Prostate gland (tissue), 2 donors: Measurements from ENCODE around the gene URI1.

Source experiments
- POLR2A ChIP-seq: fragments of 450-650 bp; IDR thresholded peaks from one replicate; pipeline ENCODE4 v1.6.1; 2016; ENCODE audit warnings: antibody characterized with exemption, mild to moderate bottlenecking
- POLR2AphosphoS5 ChIP-seq: sonication (generic); formaldehyde crosslinking; IDR thresholded peaks from one replicate; pipeline ENCODE4 v1.6.1; 2017; ENCODE audit warnings: antibody characterized with exemption
- TF ChIP-seq, protein P1 (sequence below), 4 experiments: fragments of 200-600 bp in 2 of 4; fragments of 450-650 bp in 2 of 4; sonication (generic) in 2 of 4; IDR thresholded peaks; 1 replicate in 3 of 4; 2 replicates in 1 of 4; pipeline ENCODE4 v1.5.1; 2016 to 2019; ENCODE audit warnings: antibody characterized with exemption in 4 of 4, mild to moderate bottlenecking in 2 of 4, moderate library complexity in 2 of 4

DNA sequence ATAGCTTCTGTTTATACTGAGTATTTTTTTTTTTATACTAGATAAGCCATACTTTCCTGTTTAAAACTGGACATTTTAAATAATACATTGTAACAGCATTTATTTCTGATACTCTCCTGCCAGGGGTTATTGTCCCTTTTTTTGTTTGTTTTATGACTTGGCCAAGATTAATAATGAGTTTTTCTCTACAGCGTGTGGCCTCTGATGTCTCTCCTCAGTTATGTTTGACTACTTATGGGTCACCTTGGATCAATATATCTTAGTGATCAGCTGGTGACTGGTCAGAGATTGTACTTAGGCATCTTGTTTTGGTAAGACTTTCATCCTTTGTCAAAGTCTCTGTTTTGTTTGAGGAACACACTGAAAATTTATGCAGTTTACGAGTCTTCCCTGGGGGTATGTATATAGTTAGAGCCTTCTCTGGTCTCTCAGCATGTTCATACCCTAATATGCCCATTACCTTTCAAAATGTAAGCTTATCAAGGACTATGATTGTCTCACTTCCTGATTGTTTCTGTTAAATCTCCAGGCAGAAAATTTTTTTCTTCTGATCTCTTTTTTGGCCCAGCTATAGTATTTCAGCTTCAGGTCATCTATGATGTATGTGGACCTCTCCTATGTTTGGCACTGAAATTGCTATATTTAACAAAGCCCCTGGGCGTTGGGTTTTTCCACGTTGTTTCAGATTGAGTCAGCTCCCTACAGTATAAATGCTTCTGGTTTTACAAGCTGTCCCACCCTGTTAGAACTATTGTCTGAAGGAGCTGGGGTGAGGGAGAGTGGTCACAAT, 87.9 kb downstream of the URI1 start:
- TF ChIP-seq POLR2A (no peak), POLR2AphosphoS5 (no peak)
- TF ChIP-seq, protein P1, sequence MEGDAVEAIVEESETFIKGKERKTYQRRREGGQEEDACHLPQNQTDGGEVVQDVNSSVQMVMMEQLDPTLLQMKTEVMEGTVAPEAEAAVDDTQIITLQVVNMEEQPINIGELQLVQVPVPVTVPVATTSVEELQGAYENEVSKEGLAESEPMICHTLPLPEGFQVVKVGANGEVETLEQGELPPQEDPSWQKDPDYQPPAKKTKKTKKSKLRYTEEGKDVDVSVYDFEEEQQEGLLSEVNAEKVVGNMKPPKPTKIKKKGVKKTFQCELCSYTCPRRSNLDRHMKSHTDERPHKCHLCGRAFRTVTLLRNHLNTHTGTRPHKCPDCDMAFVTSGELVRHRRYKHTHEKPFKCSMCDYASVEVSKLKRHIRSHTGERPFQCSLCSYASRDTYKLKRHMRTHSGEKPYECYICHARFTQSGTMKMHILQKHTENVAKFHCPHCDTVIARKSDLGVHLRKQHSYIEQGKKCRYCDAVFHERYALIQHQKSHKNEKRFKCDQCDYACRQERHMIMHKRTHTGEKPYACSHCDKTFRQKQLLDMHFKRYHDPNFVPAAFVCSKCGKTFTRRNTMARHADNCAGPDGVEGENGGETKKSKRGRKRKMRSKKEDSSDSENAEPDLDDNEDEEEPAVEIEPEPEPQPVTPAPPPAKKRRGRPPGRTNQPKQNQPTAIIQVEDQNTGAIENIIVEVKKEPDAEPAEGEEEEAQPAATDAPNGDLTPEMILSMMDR (IDR thresholded peaks at IDR 0.05): no peak
